HG03159 (cell line): Measurements from ENCODE around the gene MSRB3.

Experiments used
- ATAC-seq: cut with Tn5 transposase; IDR thresholded peaks from one replicate; pipeline ENCODE4 v1.9.1; 2021; ENCODE audit warnings: mild to moderate bottlenecking, moderate library complexity; ENCODE audit not compliant: unreplicated experiment

MSRB3 gene

DNA sequence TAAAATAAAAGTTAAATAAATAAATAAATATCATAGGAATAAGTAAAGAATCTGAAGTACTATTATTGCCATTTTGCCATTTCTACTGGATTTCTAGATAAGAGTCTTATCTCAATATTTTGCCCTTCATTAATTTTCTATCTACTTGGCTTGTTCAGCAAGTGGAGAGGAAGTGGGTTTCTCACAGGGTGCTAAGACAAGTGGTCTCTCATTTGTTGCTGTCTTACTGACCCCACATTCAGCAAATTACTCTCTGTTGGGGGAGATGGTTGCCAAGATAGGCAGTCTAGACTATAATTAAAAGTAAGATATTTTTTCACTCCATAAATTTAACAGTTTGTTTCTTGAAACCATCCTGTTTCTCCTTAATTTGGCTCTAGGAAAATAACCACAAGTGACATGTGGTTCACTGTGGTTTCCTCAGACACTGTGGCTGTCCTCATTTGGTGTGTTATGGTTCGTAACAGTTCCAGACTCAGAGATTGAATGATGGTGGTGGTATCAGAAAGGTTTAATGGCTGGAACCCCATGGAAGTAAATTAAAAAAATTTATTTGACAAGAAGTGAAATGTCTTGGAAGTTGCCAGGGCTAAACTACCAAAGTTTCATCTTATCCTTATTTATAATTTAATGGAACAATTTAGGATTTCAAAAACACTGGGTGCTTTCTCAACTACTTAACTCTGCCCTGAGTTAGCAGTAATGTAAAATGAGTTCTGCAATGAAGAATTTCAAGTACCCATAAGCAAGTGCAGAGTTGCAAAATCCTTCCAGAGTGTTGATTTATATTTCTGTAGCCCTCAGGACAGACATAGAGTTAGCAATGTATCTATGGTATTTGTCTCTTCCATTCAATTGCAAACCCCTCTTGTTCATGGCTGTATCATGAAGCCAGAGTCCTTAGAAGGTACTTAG lies 214.8 kb downstream of the MSRB3 start:
- ATAC-seq, result no peak

DNA sequence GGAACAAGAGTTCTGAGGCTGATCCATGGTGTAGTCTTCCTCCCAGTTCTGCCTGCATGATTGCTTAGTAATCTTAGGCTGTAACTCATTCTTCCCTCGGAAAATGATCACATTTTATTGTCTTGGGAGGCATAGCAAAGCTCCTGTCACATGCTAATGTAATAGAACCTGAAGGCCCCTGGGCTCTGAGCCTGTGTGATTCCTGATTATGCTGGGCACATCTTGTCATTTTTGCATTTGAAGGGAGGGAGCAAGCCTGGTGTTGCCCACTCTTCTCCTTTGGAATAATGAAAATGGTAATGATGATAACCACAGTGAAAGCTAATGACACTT lies 215.4 kb downstream of the MSRB3 start:
- no peak for ATAC-seq

DNA sequence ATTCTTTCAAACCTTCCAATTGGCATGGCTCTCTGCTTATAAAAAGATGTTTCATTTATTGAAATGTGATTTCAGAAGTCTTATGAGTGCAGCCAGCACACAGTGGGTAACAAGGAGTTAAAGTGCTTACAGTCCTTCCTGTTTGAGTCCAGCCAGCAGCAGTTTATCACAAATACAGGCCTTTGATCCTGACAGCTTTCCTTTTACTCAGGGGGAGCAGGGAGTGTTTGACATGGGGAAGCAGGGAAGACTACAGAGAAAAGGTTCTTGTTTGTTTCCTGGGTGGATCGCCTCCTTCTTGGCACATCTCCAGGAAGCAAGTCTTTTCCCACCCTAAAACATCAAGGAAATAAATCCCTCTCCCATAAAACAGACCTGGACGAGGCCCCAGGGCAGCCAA lies 216.1 kb downstream of the MSRB3 start:
- no peak for ATAC-seq

GRCh38 chr12:65495233-65495632 lies 216.8 kb downstream of the MSRB3 start:
- no peak for ATAC-seq

DNA sequence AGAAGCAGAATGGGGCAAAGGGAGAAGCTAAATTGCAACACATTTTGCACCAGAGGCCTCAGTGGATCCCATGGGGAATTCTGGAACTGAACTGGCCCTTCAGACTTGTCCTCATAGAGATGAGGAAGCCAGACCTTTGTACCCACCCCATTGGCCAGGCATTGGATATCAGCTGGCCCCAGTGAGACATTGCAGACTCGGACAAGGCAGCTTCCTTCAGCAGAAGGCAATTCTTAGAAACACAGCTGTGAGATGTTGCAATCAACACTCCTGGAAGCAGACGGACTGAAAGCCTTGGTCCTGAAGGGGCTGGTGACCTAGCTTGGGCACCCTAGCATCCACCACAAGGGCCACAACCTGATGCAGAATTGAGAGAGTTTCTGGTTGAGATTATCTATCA lies 218.1 kb downstream of the MSRB3 start:
- no peak for ATAC-seq

GRCh38 chr12:65497660-65498059 lies 219.2 kb downstream of the MSRB3 start:
- no peak for ATAC-seq

DNA sequence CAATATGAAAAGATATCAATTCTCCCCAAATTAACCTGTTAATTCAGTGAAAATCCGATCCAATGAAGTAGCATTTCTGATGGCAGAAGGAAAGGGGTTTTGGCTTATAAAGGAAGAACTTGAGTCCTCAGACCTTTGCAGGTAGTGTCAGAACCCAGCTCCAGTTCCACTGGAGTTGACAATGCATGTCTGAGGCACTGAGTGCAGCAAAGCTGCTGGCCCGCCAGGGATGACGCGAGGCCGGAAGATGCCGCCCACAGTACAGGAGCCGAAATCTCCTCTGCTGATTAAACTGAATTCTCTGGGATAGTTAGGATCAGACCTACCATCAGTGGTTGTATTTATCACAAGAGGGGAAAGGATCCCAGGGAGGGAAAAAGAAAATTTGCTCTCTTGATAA lies 220.7 kb downstream of the MSRB3 start:
- no peak for ATAC-seq

GRCh38 chr12:65500091-65500900 lies 221.8 kb downstream of the MSRB3 start:
- no peak for ATAC-seq

DNA sequence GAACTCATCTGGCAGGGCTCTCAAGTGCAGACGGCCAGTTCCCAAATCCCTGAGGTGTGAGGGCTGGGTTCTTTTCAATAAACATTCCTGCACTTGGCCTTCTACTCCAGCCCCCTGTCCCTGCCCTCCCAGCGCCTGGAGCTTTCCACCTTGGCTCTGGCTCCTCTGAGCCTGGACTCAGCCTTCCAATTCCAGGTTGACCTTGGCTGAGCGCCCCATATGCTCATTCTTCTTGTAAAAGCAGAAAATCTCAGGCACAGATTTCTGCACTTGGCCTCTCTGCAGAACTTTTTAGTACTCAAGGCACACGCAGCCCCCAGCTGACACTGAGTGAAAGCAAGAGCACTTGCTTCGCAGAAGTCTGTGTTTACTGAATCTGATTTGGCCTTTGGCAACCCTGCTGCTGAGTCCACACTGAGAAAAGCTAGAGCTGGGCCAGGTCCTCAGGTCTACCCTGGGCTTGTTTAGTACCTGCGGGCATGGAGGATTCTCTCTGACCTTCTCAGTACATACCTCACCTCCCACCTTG lies 222.7 kb downstream of the MSRB3 start:
- no peak for ATAC-seq

DNA sequence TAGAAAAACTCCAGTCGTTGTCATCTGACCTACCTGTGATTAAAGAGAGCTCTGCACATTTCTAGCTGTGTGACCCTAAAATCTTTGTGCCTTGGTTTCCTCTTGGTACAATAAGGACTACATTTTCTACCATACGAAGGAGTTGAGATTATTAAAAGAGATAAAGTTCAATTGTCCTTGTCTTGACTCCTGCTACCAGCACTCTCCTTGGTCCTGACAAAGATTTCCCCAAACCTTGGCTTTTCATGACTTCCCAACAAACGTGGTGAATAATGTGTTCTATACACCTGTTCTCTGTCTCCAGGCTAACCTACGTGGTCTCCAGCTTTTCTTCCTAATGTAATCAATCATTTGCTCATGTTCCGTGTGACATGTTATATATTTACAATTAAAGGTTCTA lies 223.5 kb downstream of the MSRB3 start:
- no peak for ATAC-seq

GRCh38 chr12:65504417-65504816 lies 225.9 kb downstream of the MSRB3 start:
- ATAC-seq, result no peak

GRCh38 chr12:65505386-65506121 lies 227.1 kb downstream of the MSRB3 start:
- ATAC-seq, result no peak

GRCh38 chr12:65508276-65509035 lies 230.0 kb downstream of the MSRB3 start:
- ATAC-seq, result no peak

DNA sequence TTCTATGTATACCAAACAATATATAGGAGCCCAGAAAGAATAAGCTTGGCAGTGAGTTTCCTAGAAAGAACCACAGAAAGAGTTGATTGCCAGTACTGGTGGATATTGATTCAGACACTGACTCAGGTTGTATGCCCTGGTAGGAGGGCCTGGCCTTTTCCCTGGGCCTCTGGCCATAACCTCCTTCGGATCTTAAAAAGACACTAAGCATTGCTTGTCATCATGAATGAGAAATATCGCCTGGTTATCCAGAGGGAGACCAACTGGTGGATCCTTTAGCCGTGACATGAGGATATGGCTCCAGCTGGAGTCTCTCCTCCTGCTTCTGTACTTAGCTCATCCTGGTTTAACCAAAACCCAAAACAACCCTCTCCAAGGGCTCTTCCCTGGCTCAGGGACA lies 231.5 kb downstream of the MSRB3 start:
- no peak for ATAC-seq

DNA sequence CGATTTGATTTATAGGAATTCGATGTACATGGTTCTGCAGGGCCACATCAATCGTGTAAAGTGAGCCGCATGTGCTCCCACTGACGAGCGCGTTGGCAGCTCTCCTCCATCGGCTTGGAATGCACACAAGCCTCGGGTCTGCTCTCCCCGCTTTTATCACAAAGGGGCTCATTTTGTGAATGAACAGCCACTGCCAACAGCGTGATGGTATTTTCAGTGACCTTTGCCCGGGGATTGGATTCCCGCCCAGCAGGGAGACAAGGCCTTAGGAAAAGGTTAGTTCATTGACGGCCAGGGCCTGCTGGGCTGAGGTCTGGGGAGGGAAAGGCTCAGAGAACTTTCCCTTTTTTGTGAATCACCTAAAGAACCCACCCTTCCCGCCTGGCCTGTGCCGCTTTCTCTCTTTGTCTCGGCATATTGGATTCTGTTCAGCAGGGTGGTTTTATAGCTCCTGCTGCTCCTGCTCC lies 232.1 kb downstream of the MSRB3 start:
- no peak for ATAC-seq

DNA sequence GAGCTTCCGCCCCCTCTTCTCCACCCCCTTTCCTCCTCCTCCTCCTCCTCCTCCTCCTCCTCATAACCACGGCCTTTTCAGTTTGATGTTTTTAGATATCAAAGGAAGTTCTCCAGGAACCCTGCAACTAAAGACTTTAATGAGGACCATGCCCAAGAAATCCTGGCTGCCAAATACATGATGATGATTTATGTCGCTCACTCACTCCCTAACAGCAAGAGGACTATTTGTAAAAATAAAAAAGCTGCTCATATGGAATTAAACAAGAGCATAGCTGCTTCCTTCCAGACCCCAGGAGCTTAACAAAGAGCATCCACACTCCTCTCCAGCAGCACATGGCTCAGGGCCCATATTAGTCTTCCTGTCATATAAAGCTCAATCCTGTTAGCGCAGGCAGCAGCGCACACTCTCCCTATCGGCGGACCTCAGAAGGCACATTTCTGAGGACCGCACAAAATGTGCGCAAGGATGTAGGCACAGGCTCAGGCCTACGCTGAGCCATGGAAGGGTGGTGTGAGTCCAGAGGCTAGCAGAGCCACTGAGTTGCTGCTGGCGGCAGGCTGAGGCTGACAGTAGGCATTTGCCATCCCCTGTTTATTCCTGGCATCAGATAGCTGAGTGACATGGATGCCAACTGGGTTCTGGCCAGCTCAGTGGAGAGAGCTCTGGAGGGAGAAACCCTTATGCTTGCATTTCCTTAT lies 232.8 kb downstream of the MSRB3 start:
- ATAC-seq, result no peak

DNA sequence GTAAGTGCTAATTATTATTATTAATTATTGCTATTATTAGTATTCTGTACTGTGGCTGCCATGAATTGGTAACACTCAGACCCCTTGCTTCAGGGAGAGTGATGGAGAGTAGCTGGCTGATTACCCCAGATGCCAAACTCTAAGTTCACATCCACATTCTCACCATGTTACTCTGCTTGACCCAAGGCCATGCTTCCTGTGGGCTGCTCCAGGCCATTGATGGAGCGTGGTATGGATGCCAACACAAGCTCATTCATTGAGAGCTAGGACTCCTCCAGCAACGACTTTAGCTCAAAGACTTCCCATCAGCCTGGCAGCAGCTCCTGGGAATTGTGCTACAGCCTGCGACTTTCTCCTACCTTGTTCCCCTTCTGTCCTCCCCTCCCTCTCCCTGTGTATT lies 233.4 kb downstream of the MSRB3 start:
- no peak for ATAC-seq
